CD14-positive monocyte (primary cell): ENCODE results near the gene RERE. TPM values are rescaled to one million over a fixed set of nuclear protein-coding genes. Genes with fewer than 3 reads are reported as not detected.
A peak's percentile ranks its signal among the peaks of the same experiment; 100 is the strongest.

ENCODE experiments used
- DNase-seq, 3 donors: peaks; one replicate each; pipeline ENCODE4 v3.0.0-alpha.2; 2011 to 2022
- H2AFZ ChIP-seq: 2 replicates; pipeline ENCODE4 v1.6.0; 2012; ENCODE audit warnings: mild to moderate bottlenecking, low read depth, low read length, inconsistent platforms; ENCODE audit not compliant: insufficient read depth, poor library complexity, severe bottlenecking
- H3K27ac ChIP-seq, 2 donors: 1 replicate in 1 of 2; 2 replicates in 1 of 2; pipeline ENCODE4 v1.5.1; 2012 to 2013; ENCODE audit warnings: low read length in 2 of 2, control low read depth in 1 of 2, inconsistent platforms in 1 of 2, low read depth in 1 of 2, mild to moderate bottlenecking in 1 of 2
- H3K27me3 ChIP-seq, 2 donors: one replicate each; pipeline versions ENCODE4 v1.6.0 to v1.6.1; 2011 to 2013; ENCODE audit warnings: low read length in 2 of 2; ENCODE audit not compliant: control insufficient read depth in 2 of 2, insufficient read depth in 2 of 2
- H3K36me3 ChIP-seq, 2 donors: replicated peaks in 1 of 2; 1 replicate in 1 of 2; 2 replicates in 1 of 2; pipeline versions ENCODE4 v1.5.1 to v1.6.1; 2012 to 2013; ENCODE audit warnings: low read length in 2 of 2, control low read depth in 1 of 2, inconsistent platforms in 1 of 2, mild to moderate bottlenecking in 1 of 2; ENCODE audit not compliant: insufficient read depth in 2 of 2, control insufficient read depth in 1 of 2
- H3K4me1 ChIP-seq, 2 donors: 1 replicate in 1 of 2; 2 replicates in 1 of 2; pipeline versions ENCODE4 v1.5.1 to v1.6.1; 2012 to 2013; ENCODE audit warnings: low read length in 2 of 2, control low read depth in 1 of 2, inconsistent platforms in 1 of 2, mild to moderate bottlenecking in 1 of 2, moderate library complexity in 1 of 2; ENCODE audit not compliant: insufficient read depth in 2 of 2, control insufficient read depth in 1 of 2
- H3K4me2 ChIP-seq: replicated peaks from 2 replicates; pipeline ENCODE3; 2012; ENCODE audit warnings: low read length, moderate library complexity, mild to moderate bottlenecking; ENCODE audit not compliant: poor library complexity, severe bottlenecking; ENCODE audit errors: extremely low read depth
- H3K4me3 ChIP-seq, 3 experiments: fragments of 200-600 bp in 1 of 3; sonication (generic) in 1 of 3; replicated peaks in 1 of 3; 1 replicate in 2 of 3; 2 replicates in 1 of 3; pipeline ENCODE4 v1.5.1; 2011 to 2013; ENCODE audit warnings: low read length in 3 of 3, mild to moderate bottlenecking in 3 of 3, control low read depth in 2 of 3, low read depth in 2 of 3, inconsistent platforms in 1 of 3, moderate library complexity in 1 of 3
- H3K79me2 ChIP-seq: 2 replicates; pipeline ENCODE4 v1.6.0; 2012; ENCODE audit warnings: mild to moderate bottlenecking, control low read depth, inconsistent platforms, low read length, moderate library complexity; ENCODE audit not compliant: insufficient read depth
- H3K9ac ChIP-seq: 2 replicates; pipeline ENCODE4 v1.6.0; 2017; ENCODE audit warnings: low read length, mild to moderate bottlenecking; ENCODE audit not compliant: insufficient read depth, poor library complexity, severe bottlenecking
- H3K9me3 ChIP-seq, 2 donors: replicated peaks in 1 of 2; 1 replicate in 1 of 2; 2 replicates in 1 of 2; pipeline versions ENCODE4 v1.5.1 to v1.6.1; 2012 to 2013; ENCODE audit warnings: low read length in 2 of 2, control low read depth in 1 of 2; ENCODE audit not compliant: control insufficient read depth in 1 of 2, insufficient read depth in 1 of 2
- H4K20me1 ChIP-seq: 2 replicates; pipeline ENCODE4 v1.6.0; 2012; ENCODE audit warnings: mild to moderate bottlenecking, low read length, control low read depth, moderate library complexity; ENCODE audit not compliant: insufficient read depth
- H3K27ac Mint-ChIP-seq, 7 donors: one replicate each; pipeline ENCODE4 v1.8.0; 2020; ENCODE audit warnings: mild to moderate bottlenecking in 7 of 7, mixed read lengths in 7 of 7, moderate library complexity in 6 of 7, inconsistent platforms in 2 of 7
- H3K27me3 Mint-ChIP-seq, 3 donors: one replicate each; pipeline ENCODE4 v1.8.0; 2021 to 2022; ENCODE audit warnings: low read depth in 3 of 3, mild to moderate bottlenecking in 3 of 3, mixed read lengths in 3 of 3, moderate library complexity in 3 of 3, inconsistent platforms in 1 of 3
- H3K36me3 Mint-ChIP-seq, 2 donors: one replicate each; pipeline ENCODE4 v1.8.0; 2020; ENCODE audit warnings: mixed read lengths in 2 of 2, inconsistent platforms in 1 of 2, mild to moderate bottlenecking in 1 of 2
- H3K4me1 Mint-ChIP-seq: one replicate; pipeline ENCODE4 v1.8.0; 2020; ENCODE audit warnings: mild to moderate bottlenecking, mixed read lengths
- H3K4me3 Mint-ChIP-seq, 2 donors: one replicate each; pipeline ENCODE4 v1.8.0; 2020; ENCODE audit warnings: mild to moderate bottlenecking in 2 of 2, mixed read lengths in 2 of 2, moderate library complexity in 1 of 2
- H3K9me3 Mint-ChIP-seq, 7 donors: one replicate each; pipeline ENCODE4 v1.8.0; 2020 to 2022; ENCODE audit warnings: mixed read lengths in 7 of 7, mild to moderate bottlenecking in 6 of 7, moderate library complexity in 6 of 7, inconsistent platforms in 2 of 7
- CTCF ChIP-seq: fragments of 200-600 bp; IDR thresholded peaks from one replicate; pipeline ENCODE4 v1.8.0; 2022; ENCODE audit warnings: antibody characterized with exemption, mild to moderate bottlenecking
- WGBS: methylation state at CpG from one replicate; pipeline ENCODE4 v1.1.5; 2013; ENCODE audit warnings: missing lambda C conversion rate; ENCODE audit not compliant: insufficient coverage; 5-methylcytosine and 5-hydroxymethylcytosine counted together
- intact Hi-C, 2 donors: fragments of 100-400 bp; cut with micrococcal nuclease; formaldehyde crosslinking; loops; one replicate each; pipeline versions ENCODE4 v1.15.0 to v1.15.1; 2023
- polyA plus RNA-seq, 3 donors: library from polyadenylated mRNA; depleted of rRNA in 1 of 3; unstranded in 2 of 3; stranded (reverse) in 1 of 3; fragments of 300-500 nt in 2 of 3; fragments of >200 nt in 1 of 3; fragmentation: Illumina TruSeq in 2 of 3; gene quantifications; 1 replicate in 2 of 3; 2 replicates in 1 of 3; pipeline ENCODE4 v1.2.3, GENCODE V29; 2012 to 2021

The RERE gene
- polyA plus RNA-seq, 3 donors: 1.2 to 19.4 (median 3.8) TPM

- DNase-seq: no peak
- H3K27me3 ChIP-seq: no peaks in the 10 kb centered on the region
- peak overlapping the region in 1 of 2 donors; percentile 31 for H3K27ac ChIP-seq
- Mint-ChIP-seq H3K27ac (peak overlapping the region in 5 of 7 donors; percentile 1 to 73 (median 36)), H3K4me3 (no peak overlapping the region), H3K36me3 (peaks cover 84 to 87% of the 10 kb centered on the region in 2 donors), H3K4me1 (peaks cover 10% of the 10 kb centered on the region), H3K27me3 (no peaks in the 10 kb centered on the region), H3K9me3 (peaks cover 0 to 2% (median 0%) of the 10 kb centered on the region in 7 donors)
- no peak overlapping the region for H2AFZ ChIP-seq
- H3K36me3 ChIP-seq: peaks cover 65 to 90% of the 10 kb centered on the region in 2 donors
- 50% methylated on average over 2 of the region's 5 CpGs for WGBS
- no peaks in the 10 kb centered on the region for H3K9me3 ChIP-seq
- H3K9ac ChIP-seq: no peak overlapping the region
- peaks cover 100% of the 10 kb centered on the region for H4K20me1 ChIP-seq
- intact Hi-C loops: no loop called here
- H3K4me1 ChIP-seq: no peaks in the 10 kb centered on the region
- H3K4me2 ChIP-seq: no peak overlapping the region
- H3K79me2 ChIP-seq: peaks cover 79% of the 10 kb centered on the region
- no peak overlapping the region for H3K4me3 ChIP-seq
- no peak for TF ChIP-seq CTCF
These were observed 448.3 kb downstream of the RERE start for GRCh38 chr1:8368956-8369639.

- DNase-seq: no peak
- Histone ChIP-seq H3K4me1 (no peaks in the 10 kb centered on the region), H3K36me3 (peaks cover 65 to 90% of the 10 kb centered on the region in 2 donors), H2AFZ (no peak overlapping the region), H3K4me3 (no peak overlapping the region), H3K27ac (no peak overlapping the region), H3K9me3 (no peaks in the 10 kb centered on the region), H4K20me1 (peaks cover 100% of the 10 kb centered on the region), H3K9ac (no peak overlapping the region), H3K4me2 (no peak overlapping the region), H3K79me2 (peaks cover 64% of the 10 kb centered on the region), H3K27me3 (no peaks in the 10 kb centered on the region)
- Mint-ChIP-seq H3K4me1 (peaks cover 7% of the 10 kb centered on the region), H3K27me3 (no peaks in the 10 kb centered on the region), H3K36me3 (peaks cover 84 to 87% of the 10 kb centered on the region in 2 donors), H3K27ac (no peak overlapping the region), H3K4me3 (no peak overlapping the region), H3K9me3 (peaks cover 0 to 2% (median 0%) of the 10 kb centered on the region in 7 donors)
- 100% methylated on average over 4 of the region's 8 CpGs for WGBS
- intact Hi-C loops: no loop called here
- no peak for TF ChIP-seq CTCF
These were observed 449.8 kb downstream of the RERE start for GRCh38 chr1:8367571-8368194.
